NCI-H1694 (cell line): ENCODE data around the gene B9D2.
"Not testable (repeated sequence)": the region's sequence is repeated elsewhere in the genome, so short reads cannot be mapped to it uniquely, and the experiment has no call there.

ENCODE experiments used
- DNase-seq: peaks from one replicate; lab custom pipeline; 2025; lab: John Stamatoyannopoulos, UW

Gene B9D2

GRCh38 chr19:41363753-41364523 lies at the start of gene B9D2:
Gene B9D2, minus strand, starts transcription at chr19:41364149. Its CDS starts 630 bp downstream, at chr19:41363519.
- peak; percentile 97 for DNase-seq

- DNase-seq: no peak
These were observed 49.0 kb upstream of the B9D2 start for GRCh38 chr19:41412953-41413352.

- no peak for DNase-seq
These were observed 48.0 kb upstream of the B9D2 start for GRCh38 chr19:41411968-41412265.

GRCh38 chr19:41411100-41411967 lies 47.4 kb upstream of the B9D2 start:
- no peak for DNase-seq

GRCh38 chr19:41410336-41411054 lies 46.5 kb upstream of the B9D2 start:
- DNase-seq: no peak

- no peak for DNase-seq
These were observed 45.3 kb upstream of the B9D2 start for GRCh38 chr19:41409288-41409687.

GRCh38 chr19:41408846-41409245 lies 44.9 kb upstream of the B9D2 start:
- not testable (repeated sequence) for DNase-seq

GRCh38 chr19:41408256-41408655 lies 44.3 kb upstream of the B9D2 start:
- DNase-seq: no peak

GRCh38 chr19:41407271-41407670 lies 43.3 kb upstream of the B9D2 start:
- DNase-seq: no peak

- no peak for DNase-seq
These were observed 41.8 kb upstream of the B9D2 start for GRCh38 chr19:41405776-41406175.

- DNase-seq: no peak
These were observed 39.4 kb upstream of the B9D2 start for GRCh38 chr19:41403181-41403970.

GRCh38 chr19:41402010-41402409 lies 38.1 kb upstream of the B9D2 start:
- no peak for DNase-seq

GRCh38 chr19:41401483-41401882 lies 37.5 kb upstream of the B9D2 start:
- no peak for DNase-seq

- DNase-seq: no peak
These were observed 35.6 kb upstream of the B9D2 start for GRCh38 chr19:41399525-41399924.

- DNase-seq: no peak
These were observed 35.1 kb upstream of the B9D2 start for GRCh38 chr19:41399091-41399490.

GRCh38 chr19:41398598-41398997 lies 34.6 kb upstream of the B9D2 start:
- no peak for DNase-seq

GRCh38 chr19:41398050-41398418 lies 34.1 kb upstream of the B9D2 start:
- DNase-seq: no peak

GRCh38 chr19:41397086-41398049 lies 33.4 kb upstream of the B9D2 start, which contains the start of the genes BCKDHA and EXOSC5:
Gene BCKDHA, plus strand, starts transcription at chr19:41397818. Its CDS starts 10 bp downstream, at chr19:41397828.
Gene EXOSC5, minus strand, starts transcription at chr19:41397359. Its CDS starts 31 bp downstream, at chr19:41397328.
- peak; percentile 100 for DNase-seq

GRCh38 chr19:41395355-41395754 lies 31.4 kb upstream of the B9D2 start:
- no peak for DNase-seq

- no peak for DNase-seq
These were observed 28.8 kb upstream of the B9D2 start for GRCh38 chr19:41392775-41393174.
